Liver (tissue), 9 donors: ENCODE results near the gene TWIST2. TPM values are rescaled to one million over a fixed set of nuclear protein-coding genes. Genes with fewer than 3 reads are reported as not detected.

Source experiments
- DNase-seq: peaks from one replicate; pipeline ENCODE4 v3.0.0-alpha.2; 2017; ENCODE audit warnings: low spot score
- H3K27ac ChIP-seq, 2 donors: one replicate each; pipeline ENCODE4 v1.7.0; 2013; ENCODE audit warnings: inconsistent platforms in 2 of 2, low read length in 2 of 2, control low read depth in 1 of 2, low read depth in 1 of 2, mild to moderate bottlenecking in 1 of 2
- H3K27me3 ChIP-seq, 4 donors: one replicate each; pipeline versions ENCODE4 v1.6.1 to v1.7.0; 2013; ENCODE audit warnings: low read length in 3 of 4, inconsistent platforms in 1 of 4, mild to moderate bottlenecking in 1 of 4, moderate library complexity in 1 of 4; ENCODE audit not compliant: control insufficient read depth in 4 of 4, insufficient read depth in 4 of 4
- H3K36me3 ChIP-seq, 4 donors: one replicate each; pipeline versions ENCODE4 v1.6.1 to v1.7.0; 2013; ENCODE audit warnings: low read length in 3 of 4, mild to moderate bottlenecking in 3 of 4, low read depth in 1 of 4, moderate library complexity in 1 of 4; ENCODE audit not compliant: control insufficient read depth in 4 of 4, insufficient read depth in 3 of 4
- H3K4me1 ChIP-seq, 4 donors: one replicate each; pipeline versions ENCODE4 v1.6.1 to v1.7.0; 2013; ENCODE audit warnings: low read length in 3 of 4, mild to moderate bottlenecking in 3 of 4, moderate library complexity in 1 of 4; ENCODE audit not compliant: control insufficient read depth in 4 of 4, insufficient read depth in 4 of 4
- H3K4me3 ChIP-seq, 3 donors: one replicate each; pipeline versions ENCODE4 v1.6.1 to v1.7.0; 2013; ENCODE audit warnings: low read length in 3 of 3, control low read depth in 1 of 3, low read depth in 1 of 3, mild to moderate bottlenecking in 1 of 3
- H3K9ac ChIP-seq, 2 donors: one replicate each; pipeline ENCODE4 v1.7.0; 2013; ENCODE audit warnings: low read length in 2 of 2, mild to moderate bottlenecking in 2 of 2, moderate library complexity in 2 of 2, control low read depth in 1 of 2, low read depth in 1 of 2
- H3K9me3 ChIP-seq, 4 donors: one replicate each; pipeline versions ENCODE4 v1.6.1 to v1.7.0; 2013; ENCODE audit warnings: low read length in 3 of 4; ENCODE audit not compliant: control insufficient read depth in 4 of 4
- ATF3 ChIP-seq: IDR thresholded peaks from 2 replicates; pipeline ENCODE4 v1.6.1; 2016; ENCODE audit warnings: antibody characterized with exemption
- CTCF ChIP-seq: fragments of 150-350 bp; IDR thresholded peaks from 2 replicates; pipeline ENCODE4 v1.5.1; 2017; ENCODE audit warnings: improper control_type of control experiment, low read depth, low read length; ENCODE audit not compliant: missing input control
- EGR1 ChIP-seq, 2 donors: IDR thresholded peaks; 2 replicates each; pipeline ENCODE4 v1.6.1; 2016 to 2018; ENCODE audit warnings: antibody characterized with exemption in 2 of 2, low read depth in 2 of 2
- FOXA1 ChIP-seq: IDR thresholded peaks from 2 replicates; pipeline ENCODE4 v1.6.1; 2016; ENCODE audit warnings: antibody characterized with exemption
- FOXA2 ChIP-seq: IDR thresholded peaks from 2 replicates; pipeline ENCODE4 v1.6.1; 2016; ENCODE audit warnings: antibody characterized with exemption
- GABPA ChIP-seq, 2 donors: IDR thresholded peaks in 1 of 2; conservative IDR thresholded peaks in 1 of 2; 2 replicates each; pipeline ENCODE4 v1.6.1; 2016; ENCODE audit warnings: antibody characterized with exemption in 2 of 2, mild to moderate bottlenecking in 1 of 2, moderate library complexity in 1 of 2
- HNF4A ChIP-seq, 2 donors: conservative IDR thresholded peaks; 2 replicates each; pipeline ENCODE4 v1.6.1; 2016; ENCODE audit warnings: antibody characterized with exemption in 2 of 2, mild to moderate bottlenecking in 2 of 2
- HNF4G ChIP-seq: IDR thresholded peaks from 2 replicates; pipeline ENCODE4 v1.6.1; 2016; ENCODE audit warnings: antibody characterized with exemption
- RAD21 ChIP-seq, 2 donors: IDR thresholded peaks; 2 replicates each; pipeline ENCODE4 v1.6.1; 2016; ENCODE audit warnings: antibody characterized with exemption in 2 of 2, mild to moderate bottlenecking in 2 of 2
- RXRA ChIP-seq, 2 donors: IDR thresholded peaks; 2 replicates each; pipeline ENCODE4 v1.6.1; 2017 to 2018; ENCODE audit warnings: antibody characterized with exemption in 2 of 2, mild to moderate bottlenecking in 1 of 2
- SP1 ChIP-seq: IDR thresholded peaks from 2 replicates; pipeline ENCODE4 v1.6.1; 2018; ENCODE audit warnings: antibody characterized with exemption, mild to moderate bottlenecking
- TAF1 ChIP-seq: conservative IDR thresholded peaks from 2 replicates; pipeline ENCODE4 v1.6.1; 2016; ENCODE audit warnings: antibody characterized with exemption, mild to moderate bottlenecking
- YY1 ChIP-seq: IDR thresholded peaks from 2 replicates; pipeline ENCODE4 v1.6.1; 2016; ENCODE audit warnings: antibody characterized with exemption, mild to moderate bottlenecking
- ZBTB33 ChIP-seq: IDR thresholded peaks from 2 replicates; pipeline ENCODE4 v1.6.1; 2016; ENCODE audit warnings: antibody characterized with exemption
- WGBS: extraction: QIAGEN DNeasy Blood & Tissue Kit; methylation state at CpG from one replicate; pipeline ENCODE4 v1.1.7; 2013; 5-methylcytosine and 5-hydroxymethylcytosine counted together
- polyA plus RNA-seq, 2 donors: library from polyadenylated mRNA; stranded (reverse) in 1 of 2; unstranded in 1 of 2; fragments of 200-250 nt in 1 of 2; fragments of >200 nt in 1 of 2; fragmentation: Nextera tagmentation in 1 of 2; extraction: Ambion mirVana in 1 of 2; gene quantifications; one replicate each; pipeline versions ENCODE4 v1.2.1 to v1.2.3, GENCODE V29; 2013 to 2015
- total RNA-seq, 2 donors: library from RNA; depleted of rRNA; stranded (reverse); fragments of >200 nt; gene quantifications; one replicate each; pipeline ENCODE4 v1.2.3, GENCODE V29; 2014
- TF ChIP-seq, protein P1 (sequence below): IDR thresholded peaks from 2 replicates; pipeline ENCODE4 v1.6.1; 2016; ENCODE audit warnings: antibody characterized with exemption, mild to moderate bottlenecking
- donor health status: healthy.
- donor health status: healthy.
- donor health status: healthy.
- donor health status: healthy.
- donor health status: healthy.

Gene TWIST2
- total and polyA plus RNA-seq, 4 donors, result 0.17 to 0.20 (median 0.19) TPM; not detected in 1

DNA sequence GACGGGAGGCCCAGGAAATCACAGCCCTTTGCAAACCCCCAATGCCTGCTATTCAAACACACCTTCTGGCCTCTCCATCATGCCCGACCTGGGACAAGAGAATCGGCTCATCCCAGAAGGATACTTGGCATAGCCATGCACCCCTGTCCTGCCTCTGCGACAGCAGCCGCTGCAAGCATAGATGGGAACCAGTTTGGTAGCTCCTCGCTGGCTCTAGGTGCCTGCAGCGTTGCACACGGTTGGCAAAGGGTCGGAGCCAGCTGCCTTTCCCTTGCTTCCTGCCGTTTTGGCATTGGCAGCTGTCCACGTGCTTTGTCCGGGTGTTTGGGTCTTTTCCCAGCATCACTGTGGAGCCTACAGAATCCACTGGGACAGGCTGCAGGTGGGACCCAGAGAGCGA, 76.9 kb downstream of the TWIST2 start:
- no peak overlapping the region for H3K4me3 ChIP-seq
- no peak for DNase-seq
- H3K9me3 ChIP-seq, result no peaks in the 10 kb centered on the region
- H3K36me3 ChIP-seq, result no peaks in the 10 kb centered on the region
- no peak overlapping the region for H3K9ac ChIP-seq
- no peak for TF ChIP-seq ZBTB33
- TF ChIP-seq, protein P1, sequence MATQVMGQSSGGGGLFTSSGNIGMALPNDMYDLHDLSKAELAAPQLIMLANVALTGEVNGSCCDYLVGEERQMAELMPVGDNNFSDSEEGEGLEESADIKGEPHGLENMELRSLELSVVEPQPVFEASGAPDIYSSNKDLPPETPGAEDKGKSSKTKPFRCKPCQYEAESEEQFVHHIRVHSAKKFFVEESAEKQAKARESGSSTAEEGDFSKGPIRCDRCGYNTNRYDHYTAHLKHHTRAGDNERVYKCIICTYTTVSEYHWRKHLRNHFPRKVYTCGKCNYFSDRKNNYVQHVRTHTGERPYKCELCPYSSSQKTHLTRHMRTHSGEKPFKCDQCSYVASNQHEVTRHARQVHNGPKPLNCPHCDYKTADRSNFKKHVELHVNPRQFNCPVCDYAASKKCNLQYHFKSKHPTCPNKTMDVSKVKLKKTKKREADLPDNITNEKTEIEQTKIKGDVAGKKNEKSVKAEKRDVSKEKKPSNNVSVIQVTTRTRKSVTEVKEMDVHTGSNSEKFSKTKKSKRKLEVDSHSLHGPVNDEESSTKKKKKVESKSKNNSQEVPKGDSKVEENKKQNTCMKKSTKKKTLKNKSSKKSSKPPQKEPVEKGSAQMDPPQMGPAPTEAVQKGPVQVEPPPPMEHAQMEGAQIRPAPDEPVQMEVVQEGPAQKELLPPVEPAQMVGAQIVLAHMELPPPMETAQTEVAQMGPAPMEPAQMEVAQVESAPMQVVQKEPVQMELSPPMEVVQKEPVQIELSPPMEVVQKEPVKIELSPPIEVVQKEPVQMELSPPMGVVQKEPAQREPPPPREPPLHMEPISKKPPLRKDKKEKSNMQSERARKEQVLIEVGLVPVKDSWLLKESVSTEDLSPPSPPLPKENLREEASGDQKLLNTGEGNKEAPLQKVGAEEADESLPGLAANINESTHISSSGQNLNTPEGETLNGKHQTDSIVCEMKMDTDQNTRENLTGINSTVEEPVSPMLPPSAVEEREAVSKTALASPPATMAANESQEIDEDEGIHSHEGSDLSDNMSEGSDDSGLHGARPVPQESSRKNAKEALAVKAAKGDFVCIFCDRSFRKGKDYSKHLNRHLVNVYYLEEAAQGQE, result no peak
- TF ChIP-seq CTCF, result no peak
- TF ChIP-seq FOXA2, result no peak
- TF ChIP-seq GABPA (IDR thresholded peaks at IDR 0.05 in 1 of 2, conservative IDR thresholded peaks at IDR 0.05 in 1 of 2), result no peak
- no peak for TF ChIP-seq RXRA (IDR thresholded peaks at IDR 0.05)
- TF ChIP-seq YY1, result no peak
- no peak for TF ChIP-seq RAD21 (IDR thresholded peaks at IDR 0.05)
- no peak for TF ChIP-seq HNF4G
- TF ChIP-seq HNF4A (conservative IDR thresholded peaks at IDR 0.05), result no peak
- no peak for TF ChIP-seq FOXA1
- no peak for TF ChIP-seq SP1
- no peak for TF ChIP-seq TAF1
- TF ChIP-seq ATF3, result no peak
- TF ChIP-seq EGR1 (IDR thresholded peaks at IDR 0.05; ENCODE audit: low read depth in 2 of 2), result no peak
- no peaks in the 10 kb centered on the region for H3K4me1 ChIP-seq
- WGBS, result 74% methylated on average over 13 of the region's 13 CpGs
- no peak overlapping the region for H3K27ac ChIP-seq
- peaks cover 0 to 5% (median 0%) of the 10 kb centered on the region in 4 donors for H3K27me3 ChIP-seq

GRCh38 chr2:238925281-238925680, 77.4 kb downstream of the TWIST2 start:
- WGBS, result 84% methylated on average over 13 of the region's 13 CpGs
- H3K27me3 ChIP-seq, result peaks cover 0 to 5% (median 0%) of the 10 kb centered on the region in 4 donors

More at GRCh38 chr2:238925281-238925680, 77.4 kb downstream of the TWIST2 start:
- Histone ChIP-seq H3K36me3 (no peaks in the 10 kb centered on the region), H3K9me3 (no peaks in the 10 kb centered on the region), H3K4me3 (no peak overlapping the region), H3K4me1 (no peaks in the 10 kb centered on the region), H3K9ac (no peak overlapping the region), H3K27ac (no peak overlapping the region)
- TF ChIP-seq, protein P1, result no peak
- TF ChIP-seq EGR1 (IDR thresholded peaks at IDR 0.05; ENCODE audit: low read depth in 2 of 2), result no peak
- no peak for DNase-seq
